GM12878 (cell line): ENCODE measurements around the gene HIVEP3.

ENCODE experiments used
- EP300 ChIP-seq, 2 experiments: fragments of 150-350 bp in 1 of 2; IDR thresholded peaks; 2 replicates each; pipeline ENCODE4 v1.6.1; 2011 to 2012; ENCODE audit warnings: low read depth in 2 of 2, low read length in 2 of 2, borderline replicate concordance in 1 of 2, improper control_type of control experiment in 1 of 2, inconsistent platforms in 1 of 2; ENCODE audit not compliant: control insufficient read depth in 1 of 2
- SRF ChIP-seq, 2 experiments: IDR thresholded peaks; 2 replicates each; pipeline ENCODE4 v1.6.1; 2011; ENCODE audit warnings: low read depth in 2 of 2, low read length in 2 of 2, mild to moderate bottlenecking in 1 of 2, moderate library complexity in 1 of 2

GRCh38 chr1:41490911-41491310, 427.8 kb downstream of the HIVEP3 start:
- TF ChIP-seq SRF (IDR thresholded peaks at IDR 0.05; ENCODE audit: low read depth in 2 of 2, low read length in 2 of 2) (no peak), EP300 (IDR thresholded peaks at IDR 0.05; ENCODE audit: borderline replicate concordance in 1 of 2, control insufficient read depth in 1 of 2, low read depth in 2 of 2, low read length in 2 of 2) (no peak)
